IPS DF 6.9 (cell line): ENCODE results near the gene NUDCD3.

Source experiments
- DNase-seq: peaks from one replicate; pipeline ENCODE4 v3.0.0-alpha.2; 2013; ENCODE audit warnings: low read depth, low spot score
- H3K27ac ChIP-seq: one replicate; pipeline ENCODE4 v1.5.1; 2013; ENCODE audit warnings: low read length, control low read depth
- H3K27me3 ChIP-seq: 2 replicates; pipeline ENCODE4 v1.6.1; 2013; ENCODE audit warnings: mild to moderate bottlenecking, low read length; ENCODE audit not compliant: control insufficient read depth, insufficient read depth
- H3K36me3 ChIP-seq: 2 replicates; pipeline ENCODE4 v1.6.1; 2013; ENCODE audit warnings: low read length; ENCODE audit not compliant: control insufficient read depth, insufficient read depth
- H3K4me1 ChIP-seq: 2 replicates; pipeline ENCODE4 v1.6.1; 2013; ENCODE audit warnings: low read length; ENCODE audit not compliant: control insufficient read depth, insufficient read depth
- H3K4me3 ChIP-seq: 2 replicates; pipeline ENCODE4 v1.5.1; 2013; ENCODE audit warnings: mild to moderate bottlenecking, low read length
- H3K9me3 ChIP-seq: 2 replicates; pipeline ENCODE4 v1.6.1; 2013; ENCODE audit warnings: low read length, inconsistent platforms; ENCODE audit not compliant: control insufficient read depth, insufficient read depth
- WGBS: extraction: QIAGEN DNeasy Blood & Tissue Kit; methylation state at CpG from one replicate; pipeline ENCODE4 v1.1.7; 2013; ENCODE audit warnings: mixed read lengths, missing lambda C conversion rate; ENCODE audit not compliant: insufficient read length, insufficient coverage; 5-methylcytosine and 5-hydroxymethylcytosine counted together

The NUDCD3 gene

GRCh38 chr7:44496385-44496784, 5.9 kb upstream of the NUDCD3 start:
- no CpG with 5 or more reads among the region's 1 CpG for WGBS
- Histone ChIP-seq H3K27ac (no peak overlapping the region), H3K4me3 (no peak overlapping the region), H3K4me1 (no peaks in the 10 kb centered on the region), H3K36me3 (no peaks in the 10 kb centered on the region), H3K27me3 (no peaks in the 10 kb centered on the region), H3K9me3 (no peaks in the 10 kb centered on the region)
- DNase-seq: no peak

- Histone ChIP-seq H3K9me3 (no peaks in the 10 kb centered on the region), H3K36me3 (no peaks in the 10 kb centered on the region), H3K4me3 (no peak overlapping the region), H3K27me3 (no peaks in the 10 kb centered on the region), H3K27ac (no peak overlapping the region), H3K4me1 (no peaks in the 10 kb centered on the region)
- WGBS: no CpG with 5 or more reads among the region's 2 CpGs
- no peak for DNase-seq
These were observed 4.5 kb upstream of the NUDCD3 start for GRCh38 chr7:44494960-44495359.

- Histone ChIP-seq H3K4me3 (peak overlapping the region; percentile 98; the same call in 1 of the 2 replicates), H3K36me3 (no peaks in the 10 kb centered on the region), H3K27me3 (no peaks in the 10 kb centered on the region), H3K27ac (no peak overlapping the region), H3K4me1 (no peaks in the 10 kb centered on the region), H3K9me3 (no peaks in the 10 kb centered on the region)
- DNase-seq: no peak
- no CpG with 5 or more reads among the region's 3 CpGs for WGBS
These were observed 771 bp upstream of the NUDCD3 start for GRCh38 chr7:44491229-44491628.

DNA sequence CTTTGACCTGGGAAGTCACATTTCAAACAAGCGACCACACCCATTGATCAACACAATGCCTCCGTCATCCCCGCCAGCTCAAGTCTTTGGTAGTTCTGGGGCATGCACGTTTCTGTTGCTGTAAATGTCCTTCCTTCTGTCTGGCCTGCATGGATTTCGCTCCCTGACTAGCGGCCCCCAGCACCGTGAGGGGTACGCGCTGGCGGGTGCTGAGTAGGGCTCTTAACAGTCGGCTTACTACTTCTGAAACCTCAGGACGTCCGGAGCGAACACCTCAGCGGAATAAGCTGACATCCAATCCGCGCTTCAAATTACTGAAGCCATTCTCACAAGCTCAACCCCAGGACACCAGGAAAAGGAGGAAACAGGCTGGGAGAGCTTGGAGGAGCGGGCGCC, 505 bp downstream of the NUDCD3 start:
- WGBS: no CpG with 5 or more reads among the region's 19 CpGs
- Histone ChIP-seq H3K36me3 (peaks cover 2% of the 10 kb centered on the region; the same call in 1 of the 2 replicates), H3K9me3 (no peaks in the 10 kb centered on the region; the same call in 1 of the 2 replicates), H3K4me1 (no peaks in the 10 kb centered on the region), H3K4me3 (peak overlapping the region; percentile 98), H3K27ac (no peak overlapping the region), H3K27me3 (no peaks in the 10 kb centered on the region)
- DNase-seq: no peak

DNA sequence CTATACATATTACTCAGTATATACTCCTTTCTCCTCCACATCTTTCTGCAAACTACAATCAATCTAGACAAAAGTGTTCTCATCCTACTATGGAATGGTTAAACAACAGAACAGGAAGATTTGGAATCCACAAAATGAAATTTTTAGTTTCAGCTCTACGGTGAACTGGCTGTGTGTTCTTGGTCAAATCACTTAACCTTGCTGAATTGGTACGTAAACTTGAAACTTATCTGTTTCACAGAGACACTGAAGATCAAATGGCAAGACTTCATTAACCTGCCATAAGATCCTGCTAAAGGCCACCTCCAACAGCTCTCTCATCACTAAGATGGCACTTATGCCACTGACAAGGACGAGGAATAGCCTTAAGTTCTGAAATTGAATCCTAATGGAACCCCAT, 1.5 kb downstream of the NUDCD3 start:
- Histone ChIP-seq H3K4me1 (no peaks in the 10 kb centered on the region), H3K27me3 (no peaks in the 10 kb centered on the region), H3K36me3 (peaks cover 9% of the 10 kb centered on the region; the same call in 1 of the 2 replicates), H3K4me3 (no peak overlapping the region), H3K27ac (no peak overlapping the region), H3K9me3 (no peaks in the 10 kb centered on the region; the same call in 1 of the 2 replicates)
- WGBS: no CpG with 5 or more reads among the region's 3 CpGs
- DNase-seq: no peak

GRCh38 chr7:44486693-44487092, 3.8 kb downstream of the NUDCD3 start:
- Histone ChIP-seq H3K4me1 (no peaks in the 10 kb centered on the region), H3K36me3 (peaks cover 10% of the 10 kb centered on the region; the same call in 1 of the 2 replicates), H3K27me3 (no peaks in the 10 kb centered on the region), H3K4me3 (no peak overlapping the region), H3K27ac (no peak overlapping the region), H3K9me3 (no peaks in the 10 kb centered on the region; the same call in 1 of the 2 replicates)
- DNase-seq: no peak
- WGBS: no CpG with 5 or more reads among the region's 1 CpG

DNA sequence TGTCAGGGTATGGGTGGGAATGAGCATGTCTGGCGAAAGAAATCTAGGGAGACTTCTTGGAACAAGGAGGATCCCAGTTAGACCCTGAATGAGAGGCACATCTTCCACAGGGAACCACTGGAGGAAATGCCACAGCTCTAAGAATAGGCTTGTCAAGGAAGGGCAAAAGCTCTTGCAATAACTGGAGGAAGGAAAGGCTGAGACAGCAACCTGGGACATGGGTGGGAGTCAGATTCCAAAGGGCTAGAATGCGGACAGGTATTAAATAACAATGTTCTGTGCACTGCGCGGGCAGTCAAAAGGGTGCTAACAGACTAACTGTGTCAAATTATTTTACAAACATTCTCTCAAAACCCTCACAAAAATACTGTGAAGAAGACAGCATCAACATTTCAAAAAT, 4.5 kb downstream of the NUDCD3 start:
- no peak overlapping the region for H3K4me3 ChIP-seq
- peaks cover 10% of the 10 kb centered on the region; the same call in 1 of the 2 replicates for H3K36me3 ChIP-seq
- no peaks in the 10 kb centered on the region for H3K27me3 ChIP-seq
- no peaks in the 10 kb centered on the region for H3K4me1 ChIP-seq
- WGBS: no CpG with 5 or more reads among the region's 4 CpGs
- H3K9me3 ChIP-seq: no peaks in the 10 kb centered on the region; the same call in 1 of the 2 replicates
- DNase-seq: no peak
- H3K27ac ChIP-seq: no peak overlapping the region

- Histone ChIP-seq H3K4me3 (no peak overlapping the region), H3K4me1 (no peaks in the 10 kb centered on the region), H3K27ac (no peak overlapping the region), H3K36me3 (peaks cover 10% of the 10 kb centered on the region; the same call in 1 of the 2 replicates), H3K27me3 (no peaks in the 10 kb centered on the region), H3K9me3 (no peaks in the 10 kb centered on the region; the same call in 1 of the 2 replicates)
- no CpG with 5 or more reads among the region's 5 CpGs for WGBS
- no peak for DNase-seq
These were observed 5.8 kb downstream of the NUDCD3 start for GRCh38 chr7:44484482-44485313.

DNA sequence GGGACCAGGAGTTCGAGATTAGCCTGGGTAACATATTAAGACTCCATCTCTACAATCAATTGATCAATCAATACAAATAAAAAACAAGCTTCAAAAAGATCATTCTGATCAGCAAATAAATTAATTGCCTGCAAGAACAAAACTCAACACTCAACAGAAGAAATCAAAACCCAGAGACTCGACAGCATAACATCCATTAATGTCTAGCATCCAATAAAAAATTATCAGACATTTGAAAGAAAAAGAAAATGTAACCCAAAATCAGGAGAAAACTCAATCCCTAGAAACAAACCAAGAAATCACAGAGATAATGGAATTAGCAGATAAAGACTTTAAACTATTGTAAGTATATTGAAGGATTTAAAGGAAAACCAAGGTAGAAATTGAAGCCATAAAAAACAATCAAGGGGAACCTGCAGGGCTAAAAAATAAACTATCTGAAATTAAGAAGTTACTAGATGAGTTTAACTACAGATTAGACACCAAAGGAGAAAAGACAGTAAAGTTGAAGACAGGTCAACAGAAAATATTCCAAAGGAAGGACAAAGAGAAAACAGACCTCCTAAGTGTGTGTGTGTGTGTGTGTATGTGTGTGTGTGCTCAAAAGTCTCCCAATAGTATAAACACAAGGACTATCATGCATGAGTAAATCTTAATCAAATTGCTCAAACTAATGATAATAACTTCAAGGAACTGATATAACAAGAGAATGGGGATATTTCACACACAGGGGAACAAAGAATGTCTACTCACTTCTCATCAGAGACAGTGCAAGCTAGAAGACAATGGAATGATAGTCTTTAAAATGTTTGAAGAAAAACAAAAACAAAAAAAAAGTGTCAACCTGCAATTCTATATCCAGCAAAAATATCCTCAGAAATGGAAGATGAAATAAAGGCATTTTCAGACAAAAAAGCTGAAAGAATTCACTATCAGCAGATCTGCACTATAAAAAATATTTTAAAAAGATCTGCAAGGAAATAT, 7.7 kb downstream of the NUDCD3 start:
- Histone ChIP-seq H3K4me1 (no peaks in the 10 kb centered on the region), H3K27ac (no peak overlapping the region), H3K36me3 (peaks cover 10% of the 10 kb centered on the region; the same call in 1 of the 2 replicates), H3K9me3 (no peaks in the 10 kb centered on the region; the same call in 1 of the 2 replicates), H3K27me3 (no peaks in the 10 kb centered on the region), H3K4me3 (no peak overlapping the region)
- WGBS: no CpG with 5 or more reads among the region's 2 CpGs
- DNase-seq: no peak

DNA sequence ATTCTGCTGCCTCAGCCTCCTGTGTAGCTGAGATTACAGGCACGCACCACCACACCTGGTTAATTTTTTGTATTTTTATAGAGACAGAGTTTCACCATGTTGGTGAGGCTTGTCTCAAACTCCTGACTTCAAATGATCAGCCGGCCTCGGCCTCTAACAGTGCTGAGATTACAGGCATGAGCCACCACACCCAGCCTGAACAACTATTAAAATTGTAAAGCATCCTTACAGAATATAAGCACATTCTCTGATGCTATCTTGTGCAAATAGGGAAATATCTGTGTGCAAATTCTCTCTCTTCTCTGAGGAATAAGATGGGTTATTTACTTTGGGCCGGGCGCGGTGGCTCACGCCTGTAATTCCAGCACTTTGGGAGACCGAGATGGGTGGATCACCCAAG, 12.5 kb downstream of the NUDCD3 start:
- no CpG with 5 or more reads among the region's 8 CpGs for WGBS

More for the DNA sequence above, 12.5 kb downstream of the NUDCD3 start:
- no peaks in the 10 kb centered on the region for H3K4me1 ChIP-seq
- H3K27me3 ChIP-seq: no peaks in the 10 kb centered on the region
- H3K27ac ChIP-seq: no peak overlapping the region
- H3K36me3 ChIP-seq: no peaks in the 10 kb centered on the region; the same call in 1 of the 2 replicates
- no peaks in the 10 kb centered on the region for H3K9me3 ChIP-seq
- no peak for DNase-seq
- no peak overlapping the region for H3K4me3 ChIP-seq
